Neural crest cell (in vitro differentiated cells): ENCODE results near the gene THOC7. TPM values are rescaled to one million over a fixed set of nuclear protein-coding genes. Genes with fewer than 3 reads are reported as not detected.

Experiments
- DNase-seq: peaks from one replicate; pipeline ENCODE4 v3.0.0; 2021; ENCODE audit warnings: low read depth, mixed read lengths, low spot score
- H3K27ac Mint-ChIP-seq: one replicate; pipeline ENCODE4 v1.8.0; 2021; ENCODE audit warnings: mild to moderate bottlenecking, mixed read lengths; ENCODE audit not compliant: unreplicated experiment
- H3K27me3 Mint-ChIP-seq: 2 replicates; pipeline ENCODE4 v1.8.0; 2021; ENCODE audit warnings: low read depth, mild to moderate bottlenecking, mixed read lengths
- H3K36me3 Mint-ChIP-seq: 2 replicates; pipeline ENCODE4 v1.8.0; 2021; ENCODE audit warnings: low read depth, mild to moderate bottlenecking, mixed read lengths
- H3K4me1 Mint-ChIP-seq: 2 replicates; pipeline ENCODE4 v1.8.0; 2021; ENCODE audit warnings: mixed read lengths
- H3K4me3 Mint-ChIP-seq: one replicate; pipeline ENCODE4 v1.8.0; 2021; ENCODE audit warnings: mild to moderate bottlenecking, mixed read lengths
- H3K9me3 Mint-ChIP-seq: 2 replicates; pipeline ENCODE4 v1.8.0; 2021; ENCODE audit warnings: mixed read lengths
- CTCF ChIP-seq: fragments of 200-600 bp; sonication (generic); conservative IDR thresholded peaks from 2 replicates; pipeline ENCODE4 v1.5.0; 2021; ENCODE audit warnings: antibody characterized with exemption, mild to moderate bottlenecking
- total RNA-seq: library from RNA; stranded (reverse); gene quantifications from 2 replicates; pipeline ENCODE4 v1.2.1, GENCODE V29; 2021

THOC7 gene
- total RNA-seq, 1 donor from 2014 or later: 59.2 TPM

- peaks cover 2% of the 10 kb centered on the region for H3K36me3 Mint-ChIP-seq
- peaks cover 32% of the 10 kb centered on the region for H3K4me1 Mint-ChIP-seq
- H3K9me3 Mint-ChIP-seq: no peaks in the 10 kb centered on the region
- H3K27ac Mint-ChIP-seq: peak overlapping the region; percentile 97
- H3K27me3 Mint-ChIP-seq: no peaks in the 10 kb centered on the region
- no peak for TF ChIP-seq CTCF
- DNase-seq: no peak
- H3K4me3 Mint-ChIP-seq: peak overlapping the region; percentile 96
Observed at GRCh38 chr3:63862804-63863149, 828 bp downstream of the THOC7 start.

DNA sequence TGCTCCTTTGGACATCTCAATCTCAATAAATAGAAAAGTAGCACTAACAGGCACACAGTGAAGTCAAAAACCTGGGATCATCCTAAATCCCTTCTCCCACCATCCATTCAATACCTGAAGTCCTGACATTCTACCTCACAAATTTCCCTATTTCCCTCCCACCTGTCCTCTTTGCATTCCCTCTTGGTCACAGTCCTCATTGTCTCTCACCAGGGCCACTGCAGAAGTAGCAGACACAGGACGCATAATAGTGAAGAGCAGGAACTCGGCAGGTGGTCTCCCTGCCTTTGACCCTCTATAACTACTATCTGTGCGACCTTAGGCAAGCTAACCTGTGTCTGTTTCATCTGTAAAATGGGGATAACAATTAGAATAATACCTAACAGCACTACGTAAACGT, 2.3 kb downstream of the THOC7 start:
- Mint-ChIP-seq H3K36me3 (no peaks in the 10 kb centered on the region), H3K27ac (no peak overlapping the region), H3K27me3 (no peaks in the 10 kb centered on the region), H3K9me3 (no peaks in the 10 kb centered on the region), H3K4me3 (peak overlapping the region; percentile 36), H3K4me1 (peaks cover 28% of the 10 kb centered on the region)
- TF ChIP-seq CTCF: no peak
- DNase-seq: no peak

GRCh38 chr3:63860776-63861175, 2.8 kb downstream of the THOC7 start:
- peak overlapping the region; percentile 66 for H3K4me3 Mint-ChIP-seq

GRCh38 chr3:63857311-63857710, 6.3 kb downstream of the THOC7 start:
- no peak for DNase-seq
- no peaks in the 10 kb centered on the region for H3K36me3 Mint-ChIP-seq
- TF ChIP-seq CTCF: no peak
- no peak overlapping the region for H3K4me3 Mint-ChIP-seq
- no peak overlapping the region for H3K27ac Mint-ChIP-seq
- H3K4me1 Mint-ChIP-seq: peaks cover 9% of the 10 kb centered on the region
- no peaks in the 10 kb centered on the region for H3K9me3 Mint-ChIP-seq
- H3K27me3 Mint-ChIP-seq: no peaks in the 10 kb centered on the region

More at GRCh38 chr3:63860776-63861175, 2.8 kb downstream of the THOC7 start:
- Mint-ChIP-seq H3K27me3 (no peaks in the 10 kb centered on the region), H3K36me3 (no peaks in the 10 kb centered on the region), H3K27ac (no peak overlapping the region), H3K4me1 (peaks cover 28% of the 10 kb centered on the region), H3K9me3 (no peaks in the 10 kb centered on the region)
- DNase-seq: no peak
- no peak for TF ChIP-seq CTCF

- no peaks in the 10 kb centered on the region for H3K4me1 Mint-ChIP-seq
- H3K36me3 Mint-ChIP-seq: no peaks in the 10 kb centered on the region
- no peak for TF ChIP-seq CTCF
- no peak overlapping the region for H3K4me3 Mint-ChIP-seq
- H3K9me3 Mint-ChIP-seq: no peaks in the 10 kb centered on the region
- H3K27ac Mint-ChIP-seq: no peak overlapping the region
- no peak for DNase-seq
- H3K27me3 Mint-ChIP-seq: no peaks in the 10 kb centered on the region
Observed at GRCh38 chr3:63855333-63855940, 8.2 kb downstream of the THOC7 start.

DNA sequence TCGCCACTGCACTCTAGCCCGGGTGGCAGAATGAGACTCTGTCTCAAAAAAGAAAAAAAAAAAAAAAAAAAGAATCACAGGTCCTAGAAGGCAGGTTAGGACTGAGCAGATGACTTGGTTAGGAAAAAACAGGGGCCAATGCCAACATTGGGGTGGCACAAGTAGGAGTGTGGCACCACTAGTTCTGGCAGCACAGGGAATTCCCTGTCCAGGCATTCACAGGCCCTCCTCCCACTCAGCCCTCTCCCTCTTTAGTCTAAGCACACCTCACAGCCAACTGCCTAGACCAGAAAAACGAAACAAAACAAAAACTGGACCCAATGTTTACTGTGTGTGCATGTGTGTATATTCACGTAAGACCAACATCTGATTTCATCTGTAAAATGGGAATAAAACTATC, 10.5 kb downstream of the THOC7 start:
- Mint-ChIP-seq H3K9me3 (no peaks in the 10 kb centered on the region), H3K4me3 (no peak overlapping the region), H3K36me3 (no peaks in the 10 kb centered on the region), H3K4me1 (peaks cover 5% of the 10 kb centered on the region), H3K27me3 (no peaks in the 10 kb centered on the region), H3K27ac (no peak overlapping the region)
- no peak for DNase-seq
- TF ChIP-seq CTCF: no peak
